ENCODE data around the gene STX18. TPM values are rescaled to one million over a fixed set of nuclear protein-coding genes. Genes with fewer than 3 reads are reported as not detected.

STX18 gene
- total RNA-seq, 4 donors from 2014 or later, result 9.2 to 56.9 (median 42.1) TPM

DNA sequence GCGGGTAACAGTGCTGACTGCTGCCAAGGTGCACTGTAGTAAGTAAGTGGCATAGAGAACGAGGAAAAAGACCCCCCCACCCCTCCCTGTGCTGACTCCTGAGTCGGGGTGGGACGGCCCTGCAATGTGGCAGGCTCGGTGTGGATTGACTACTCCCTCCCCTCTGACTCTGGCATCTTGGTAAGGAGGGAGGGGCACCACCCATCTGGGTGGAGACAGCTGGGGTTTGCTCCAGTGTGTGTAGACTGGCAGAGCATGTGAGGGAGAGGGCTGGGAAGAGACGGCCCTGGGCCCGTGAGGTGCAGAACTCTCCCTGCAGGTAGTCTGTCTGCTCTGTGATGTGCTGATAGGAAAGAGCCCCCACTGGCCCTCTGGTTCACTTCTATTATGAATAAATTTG is 124.0 kb downstream of the STX18 start:
- in situ Hi-C loops (cut with MboI; ENCODE audit: low pct_ligation_motif_present in 1 of 4, low pct_unique_long_range_greater_than_20kb in 1 of 4, low sequenced_read_pairs in 3 of 4) (no loop called here), intact Hi-C loops (cut with DNase I; ENCODE audit: low total_unique reads) (no loop called here)
- Histone ChIP-seq H3K4me1 (no peaks in the 10 kb centered on the region), H3K36me3 (peaks cover 0 to 32% (median 8%) of the 10 kb centered on the region in 4 donors), H3K9me3 (no peaks in the 10 kb centered on the region), H3K27me3 (no peaks in the 10 kb centered on the region), H3K4me3 (no peak overlapping the region), H3K27ac (no peak overlapping the region)
- WGBS, 2 donors (ENCODE audit: low coverage in 1 of 2), result 33 to 84% methylated on average over 2 to 7 of the region's 7 CpGs
- TF ChIP-seq POLR2A (IDR thresholded peaks at IDR 0.05), result no peak
- DNase-seq, result no peak

DNA sequence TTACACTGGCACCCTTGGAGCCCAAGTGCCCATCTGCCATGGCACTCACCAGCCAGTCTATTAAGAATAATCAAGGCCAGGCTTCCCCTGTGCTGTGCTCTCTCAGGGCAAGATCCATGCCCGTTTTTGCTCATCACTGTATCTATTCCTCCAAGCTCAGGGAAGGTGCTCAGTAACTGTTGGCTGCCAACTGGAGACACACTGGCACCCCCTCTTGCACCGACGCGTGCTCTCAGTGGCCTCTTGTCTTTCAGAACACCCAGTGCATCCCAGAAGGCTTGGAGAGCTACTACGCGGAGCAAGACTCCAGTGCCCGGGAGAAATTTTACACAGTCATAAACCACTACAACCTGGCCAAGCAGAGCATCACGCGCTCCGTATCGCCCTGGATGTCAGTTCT is 124.9 kb downstream of the STX18 start:
- Histone ChIP-seq H3K4me3 (no peak overlapping the region), H3K36me3 (peaks cover 0 to 30% (median 8%) of the 10 kb centered on the region in 4 donors), H3K27ac (no peak overlapping the region), H3K27me3 (no peaks in the 10 kb centered on the region), H3K4me1 (no peaks in the 10 kb centered on the region), H3K9me3 (no peaks in the 10 kb centered on the region)
- DNase-seq, result no peak
- TF ChIP-seq POLR2A (IDR thresholded peaks at IDR 0.05), result no peak
- TF ChIP-seq, protein P1, sequence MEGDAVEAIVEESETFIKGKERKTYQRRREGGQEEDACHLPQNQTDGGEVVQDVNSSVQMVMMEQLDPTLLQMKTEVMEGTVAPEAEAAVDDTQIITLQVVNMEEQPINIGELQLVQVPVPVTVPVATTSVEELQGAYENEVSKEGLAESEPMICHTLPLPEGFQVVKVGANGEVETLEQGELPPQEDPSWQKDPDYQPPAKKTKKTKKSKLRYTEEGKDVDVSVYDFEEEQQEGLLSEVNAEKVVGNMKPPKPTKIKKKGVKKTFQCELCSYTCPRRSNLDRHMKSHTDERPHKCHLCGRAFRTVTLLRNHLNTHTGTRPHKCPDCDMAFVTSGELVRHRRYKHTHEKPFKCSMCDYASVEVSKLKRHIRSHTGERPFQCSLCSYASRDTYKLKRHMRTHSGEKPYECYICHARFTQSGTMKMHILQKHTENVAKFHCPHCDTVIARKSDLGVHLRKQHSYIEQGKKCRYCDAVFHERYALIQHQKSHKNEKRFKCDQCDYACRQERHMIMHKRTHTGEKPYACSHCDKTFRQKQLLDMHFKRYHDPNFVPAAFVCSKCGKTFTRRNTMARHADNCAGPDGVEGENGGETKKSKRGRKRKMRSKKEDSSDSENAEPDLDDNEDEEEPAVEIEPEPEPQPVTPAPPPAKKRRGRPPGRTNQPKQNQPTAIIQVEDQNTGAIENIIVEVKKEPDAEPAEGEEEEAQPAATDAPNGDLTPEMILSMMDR (IDR thresholded peaks at IDR 0.05), result no peak
- no peak for TF ChIP-seq EP300 (IDR thresholded peaks at IDR 0.05; ENCODE audit: low read depth)
- no peak for TF ChIP-seq POLR2AphosphoS5 (IDR thresholded peaks at IDR 0.05)
- intact Hi-C loops (cut with DNase I; ENCODE audit: low total_unique reads), result no loop called here
- 97% methylated on average over 11 of the region's 11 CpGs; no CpG with 5 or more reads in 1 of the 2 donors for WGBS, 2 donors (ENCODE audit: low coverage in 1 of 2)
- in situ Hi-C loops (cut with MboI; ENCODE audit: low pct_ligation_motif_present in 1 of 4, low pct_unique_long_range_greater_than_20kb in 1 of 4, low sequenced_read_pairs in 3 of 4), result no loop called here

DNA sequence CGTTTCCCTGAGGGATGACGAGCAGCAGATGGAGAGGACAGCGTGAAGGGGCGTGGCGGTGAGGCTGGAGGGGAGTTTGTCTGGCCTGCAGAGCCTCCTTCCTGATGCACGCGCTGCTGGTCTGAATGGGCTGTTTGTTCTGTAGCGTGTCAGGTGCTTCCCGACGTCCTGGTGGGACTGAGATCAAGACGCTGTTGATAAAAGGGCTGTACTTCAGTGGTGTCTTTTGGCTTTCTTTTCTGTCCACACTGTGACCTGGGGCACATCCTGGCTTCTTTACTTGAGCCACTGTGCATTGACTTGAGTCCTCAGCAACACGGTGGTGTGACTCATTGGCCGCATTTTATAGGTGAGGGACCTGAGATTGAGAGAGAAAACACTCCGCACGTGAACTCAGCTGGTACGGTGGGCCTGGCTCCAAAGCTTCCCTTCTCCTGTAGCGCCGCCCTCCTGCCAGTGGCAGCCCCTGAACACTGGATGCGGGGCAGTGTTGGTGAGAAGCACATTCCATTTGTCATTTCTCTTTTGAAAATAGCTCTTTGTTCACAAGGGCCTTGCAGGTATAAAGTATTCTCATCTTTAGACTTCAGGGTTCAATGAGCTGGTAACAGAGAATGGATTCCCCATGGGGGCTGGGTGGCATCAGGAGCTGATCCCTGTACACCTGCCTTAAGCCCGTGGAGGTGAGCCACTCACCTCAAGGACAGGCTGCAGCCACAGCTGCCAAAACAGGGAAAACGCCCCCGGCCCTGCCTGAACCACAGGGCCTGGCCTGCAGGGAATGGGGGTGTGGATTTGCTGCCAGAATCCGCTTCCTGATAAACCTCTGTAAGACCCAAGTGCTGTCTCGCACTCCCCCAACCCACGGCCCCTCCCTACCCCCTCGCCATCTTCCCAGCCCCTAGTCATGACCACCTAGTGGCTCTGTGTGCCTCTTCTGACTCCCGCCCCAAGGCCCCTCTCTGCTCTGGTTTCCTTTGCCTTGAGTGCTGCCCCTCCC is 125.7 kb downstream of the STX18 start:
- WGBS, 2 donors (ENCODE audit: low coverage in 1 of 2), result 75 to 93% methylated on average over 5 to 27 of the region's 27 CpGs
- no peak for DNase-seq
- in situ Hi-C loops (cut with MboI; ENCODE audit: low pct_ligation_motif_present in 1 of 4, low pct_unique_long_range_greater_than_20kb in 1 of 4, low sequenced_read_pairs in 3 of 4), result no loop called here

DNA sequence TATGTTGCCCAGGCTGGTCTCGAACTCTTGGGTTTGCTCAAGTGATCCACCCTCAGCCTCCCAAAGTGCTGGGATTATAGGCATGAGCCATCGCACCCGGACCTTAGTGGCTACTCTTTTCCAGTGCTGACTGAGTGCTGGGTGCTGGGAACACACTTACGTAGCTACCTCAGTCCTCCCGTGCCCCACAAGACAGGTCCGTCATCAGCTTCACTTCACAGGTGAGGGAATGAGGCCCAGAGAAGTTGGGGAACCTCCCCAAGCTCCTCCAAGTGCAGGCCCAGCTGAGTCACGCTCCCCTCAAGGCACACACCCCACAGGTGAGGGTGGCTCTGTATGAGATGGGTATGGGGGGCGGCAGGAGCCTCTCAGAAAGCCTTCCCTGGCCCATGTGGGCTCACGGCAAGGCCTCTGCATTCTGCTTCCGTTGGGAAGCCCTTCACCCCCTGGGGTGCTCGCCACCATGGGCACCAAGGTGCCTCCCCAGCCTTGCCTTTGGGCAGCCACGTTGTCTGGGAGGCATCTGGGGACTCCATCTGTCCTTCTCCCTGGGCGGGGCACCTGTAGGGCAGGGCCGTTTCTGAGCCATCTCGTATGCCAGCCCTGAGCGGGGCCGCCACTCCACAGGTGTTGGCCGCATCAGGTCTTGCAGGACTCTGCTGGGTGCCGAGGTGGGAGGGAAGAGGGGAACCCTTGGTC is 126.6 kb downstream of the STX18 start:
- Histone ChIP-seq H3K27ac (no peak overlapping the region), H3K9me3 (no peaks in the 10 kb centered on the region), H3K36me3 (peaks cover 0 to 15% (median 5%) of the 10 kb centered on the region in 4 donors), H3K4me3 (no peak overlapping the region), H3K4me1 (no peaks in the 10 kb centered on the region), H3K27me3 (no peaks in the 10 kb centered on the region)
- intact Hi-C loops (cut with DNase I; ENCODE audit: low total_unique reads) (no loop called here), in situ Hi-C loops (cut with MboI; ENCODE audit: low pct_ligation_motif_present in 1 of 4, low pct_unique_long_range_greater_than_20kb in 1 of 4, low sequenced_read_pairs in 3 of 4) (no loop called here)
- 95 to 100% methylated on average over 1 to 19 of the region's 19 CpGs for WGBS, 2 donors (ENCODE audit: low coverage in 1 of 2)
- no peak for TF ChIP-seq EP300 (IDR thresholded peaks at IDR 0.05; ENCODE audit: low read depth)
- no peak for TF ChIP-seq POLR2A (IDR thresholded peaks at IDR 0.05)
- TF ChIP-seq, protein P1 (IDR thresholded peaks at IDR 0.05), result no peak
- TF ChIP-seq POLR2AphosphoS5 (IDR thresholded peaks at IDR 0.05), result no peak
- DNase-seq, result no peak

More for the DNA sequence above, 125.7 kb downstream of the STX18 start:
- H3K27ac ChIP-seq, result no peak overlapping the region
- no peaks in the 10 kb centered on the region for H3K4me1 ChIP-seq
- no peak for TF ChIP-seq EP300 (IDR thresholded peaks at IDR 0.05; ENCODE audit: low read depth)
- no peak for TF ChIP-seq POLR2AphosphoS5 (IDR thresholded peaks at IDR 0.05)
- TF ChIP-seq, protein P1 (IDR thresholded peaks at IDR 0.05), result no peak
- no peak for TF ChIP-seq POLR2A (IDR thresholded peaks at IDR 0.05)
- H3K9me3 ChIP-seq, result no peaks in the 10 kb centered on the region
- peaks cover 0 to 23% (median 8%) of the 10 kb centered on the region in 4 donors for H3K36me3 ChIP-seq
- no peak overlapping the region for H3K4me3 ChIP-seq
- no peaks in the 10 kb centered on the region for H3K27me3 ChIP-seq
- intact Hi-C loops (cut with DNase I; ENCODE audit: low total_unique reads), result no loop called here
